HG03280 (cell line): ENCODE measurements around the gene PHF13.

Experiments
- ATAC-seq: cut with Tn5 transposase; IDR thresholded peaks from one replicate; pipeline ENCODE4 v1.9.1; 2021; ENCODE audit warnings: mild to moderate bottlenecking, moderate library complexity; ENCODE audit not compliant: unreplicated experiment

PHF13 gene

DNA sequence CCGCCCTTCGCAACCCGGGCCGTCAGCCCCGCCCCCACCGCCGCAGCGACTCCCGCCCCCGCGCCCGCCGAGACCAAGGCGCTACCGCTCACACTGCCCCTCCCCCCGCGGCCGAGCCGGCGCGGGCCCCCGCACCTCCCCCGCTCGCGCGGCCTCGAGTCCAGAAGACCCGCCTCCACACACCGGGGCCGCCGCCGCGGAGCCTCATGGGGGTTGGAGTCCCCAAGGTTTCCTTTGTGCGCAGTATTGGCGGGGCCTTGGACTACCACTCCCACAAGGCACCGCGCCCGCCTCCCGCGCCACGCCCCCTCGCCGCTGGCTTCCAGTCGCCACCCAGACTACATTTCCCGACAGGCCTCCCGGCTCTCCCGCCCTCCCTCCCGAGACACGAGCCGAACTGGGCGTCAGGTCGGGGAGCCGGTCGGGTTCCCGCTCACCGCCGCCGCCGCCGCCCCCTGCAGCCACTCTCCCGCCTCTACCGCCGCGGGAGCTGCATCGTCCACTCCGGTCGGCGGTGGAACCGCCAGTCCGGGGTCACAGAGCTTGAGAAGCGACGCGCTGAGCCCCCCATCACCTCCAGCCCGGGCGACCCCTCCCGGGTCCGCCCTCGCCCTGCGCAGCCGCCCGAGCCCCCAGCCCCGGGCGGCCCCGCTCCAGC is at the start of gene PHF13:
TSS of gene PHF13 (plus strand) at position 371 of the 658 bp plus-strand sequence. CDS start 336 bp downstream, outside the sequence.
- peak; percentile 91 for ATAC-seq

DNA sequence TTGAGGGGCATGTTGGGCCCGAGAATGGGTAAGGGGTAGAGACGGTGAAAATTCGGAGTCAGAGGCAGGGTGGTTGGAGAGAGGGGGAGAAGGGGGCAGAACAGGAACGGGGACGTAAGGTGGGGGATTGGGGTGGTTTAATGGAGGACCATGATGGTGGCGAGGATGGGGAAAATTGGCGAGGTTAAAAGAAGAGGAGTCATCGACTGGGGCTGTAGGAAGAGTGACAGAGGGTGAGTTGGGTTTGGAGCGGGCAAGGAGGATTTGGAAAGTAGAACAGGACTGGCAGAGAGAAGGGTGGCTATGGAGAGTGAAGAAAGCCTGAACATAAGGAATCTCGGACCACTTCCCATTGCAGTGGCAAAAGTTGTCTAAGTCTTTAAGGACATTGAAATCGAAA is 44.5 kb upstream of the PHF13 start:
- ATAC-seq: no peak

DNA sequence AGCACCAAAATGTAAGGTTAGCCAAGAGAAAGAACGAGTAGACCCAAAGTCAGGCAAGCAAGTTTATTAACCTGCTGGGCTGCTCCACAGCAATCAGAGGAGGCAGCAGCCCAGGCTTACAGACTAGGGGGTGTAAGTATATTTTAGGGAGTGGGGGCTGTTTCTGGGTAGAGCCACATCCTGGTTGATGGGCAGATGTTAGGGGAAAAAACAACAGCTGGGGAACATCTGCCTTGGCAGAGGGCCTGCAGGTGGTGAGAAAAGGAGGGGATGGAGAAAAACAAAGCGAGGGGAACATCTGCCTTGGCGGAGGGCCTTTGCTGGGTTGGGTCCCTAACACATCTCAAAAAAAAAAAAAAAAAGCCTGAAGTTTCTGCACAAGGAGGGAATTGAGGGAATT is 43.4 kb upstream of the PHF13 start:
- ATAC-seq: no peak

DNA sequence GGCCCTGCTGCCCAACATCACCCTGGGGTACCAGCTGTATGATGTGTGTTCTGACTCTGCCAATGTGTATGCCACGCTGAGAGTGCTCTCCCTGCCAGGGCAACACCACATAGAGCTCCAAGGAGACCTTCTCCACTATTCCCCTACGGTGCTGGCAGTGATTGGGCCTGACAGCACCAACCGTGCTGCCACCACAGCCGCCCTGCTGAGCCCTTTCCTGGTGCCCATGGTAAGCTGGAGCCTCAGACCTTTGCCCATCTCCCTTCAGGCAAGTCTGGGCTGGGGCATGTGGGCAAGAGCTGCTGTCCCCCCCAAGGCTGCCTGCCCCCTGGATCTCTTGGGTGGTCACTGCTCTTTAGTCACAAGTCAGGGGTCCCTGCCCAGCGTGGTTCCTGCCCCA is 42.5 kb upstream of the PHF13 start:
- ATAC-seq: no peak

DNA sequence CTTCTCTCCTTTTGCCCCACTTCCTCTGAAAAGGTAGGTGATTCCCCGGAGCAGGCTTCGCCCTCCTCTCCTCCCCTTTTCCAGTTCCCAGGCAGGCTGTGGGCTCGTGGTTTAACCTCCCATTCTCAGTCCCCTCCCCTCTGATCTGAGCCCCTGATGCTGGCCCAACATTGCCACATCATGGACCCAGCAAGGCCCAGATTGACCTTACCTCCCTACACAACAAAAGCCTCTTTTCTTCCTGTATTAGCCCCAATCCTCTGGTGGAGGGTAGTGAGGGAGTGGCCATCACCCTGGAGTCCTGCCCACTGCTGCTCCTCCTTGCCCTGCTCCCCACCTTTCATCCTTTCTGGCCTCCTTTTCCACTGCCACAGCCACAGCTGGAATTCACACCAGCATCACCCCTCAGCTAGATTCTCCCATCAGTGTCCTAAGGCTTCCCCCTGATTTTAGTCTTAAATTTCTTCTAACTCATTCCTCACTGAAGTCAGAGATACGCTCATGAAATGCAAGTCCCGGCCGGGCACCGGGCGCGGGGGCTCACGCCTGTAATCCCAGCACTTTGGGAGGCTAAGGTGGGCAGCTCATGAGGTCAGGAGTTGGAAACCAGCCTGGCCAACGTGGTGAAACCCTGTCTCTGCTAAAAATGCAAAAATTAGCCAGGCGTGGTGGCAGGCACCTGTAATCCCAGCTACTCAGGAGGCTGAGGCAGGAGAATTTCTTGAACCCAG is 40.7 kb upstream of the PHF13 start:
- no peak for ATAC-seq

DNA sequence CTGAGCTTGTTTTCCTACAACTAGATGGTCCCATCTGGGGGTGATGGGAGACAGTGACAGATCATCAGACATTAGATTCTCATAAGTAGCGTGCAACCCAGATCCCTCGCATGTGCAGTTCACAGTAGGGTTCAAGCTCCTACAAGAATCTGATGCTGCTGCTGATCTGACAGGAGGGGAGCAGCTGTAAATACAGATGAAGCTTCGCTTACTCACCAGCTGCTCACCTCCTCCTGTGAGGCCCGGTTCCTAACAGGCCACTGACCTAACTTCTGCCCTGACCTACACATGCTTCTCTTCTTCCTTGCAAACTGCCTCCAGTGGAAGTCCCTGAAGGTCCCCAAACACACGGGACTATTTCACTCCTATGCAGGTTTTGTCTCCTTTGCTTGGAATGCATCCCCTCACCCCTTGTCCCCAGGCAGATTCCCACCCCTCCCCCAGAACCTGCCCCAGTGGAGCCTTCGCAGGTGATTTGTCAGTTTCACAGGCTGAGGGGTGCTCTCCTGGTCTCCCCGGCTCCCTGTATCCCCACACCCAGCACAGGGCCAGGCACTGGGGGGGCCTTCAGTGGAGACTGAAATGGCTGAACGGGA is 39.4 kb upstream of the PHF13 start:
- no peak for ATAC-seq

DNA sequence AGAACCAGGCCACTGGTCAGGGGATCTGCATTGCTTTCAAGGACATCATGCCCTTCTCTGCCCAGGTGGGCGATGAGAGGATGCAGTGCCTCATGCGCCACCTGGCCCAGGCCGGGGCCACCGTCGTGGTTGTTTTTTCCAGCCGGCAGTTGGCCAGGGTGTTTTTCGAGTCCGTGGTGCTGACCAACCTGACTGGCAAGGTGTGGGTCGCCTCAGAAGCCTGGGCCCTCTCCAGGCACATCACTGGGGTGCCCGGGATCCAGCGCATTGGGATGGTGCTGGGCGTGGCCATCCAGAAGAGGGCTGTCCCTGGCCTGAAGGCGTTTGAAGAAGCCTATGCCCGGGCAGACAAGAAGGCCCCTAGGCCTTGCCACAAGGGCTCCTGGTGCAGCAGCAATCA is 38.7 kb upstream of the PHF13 start:
- ATAC-seq: no peak

DNA sequence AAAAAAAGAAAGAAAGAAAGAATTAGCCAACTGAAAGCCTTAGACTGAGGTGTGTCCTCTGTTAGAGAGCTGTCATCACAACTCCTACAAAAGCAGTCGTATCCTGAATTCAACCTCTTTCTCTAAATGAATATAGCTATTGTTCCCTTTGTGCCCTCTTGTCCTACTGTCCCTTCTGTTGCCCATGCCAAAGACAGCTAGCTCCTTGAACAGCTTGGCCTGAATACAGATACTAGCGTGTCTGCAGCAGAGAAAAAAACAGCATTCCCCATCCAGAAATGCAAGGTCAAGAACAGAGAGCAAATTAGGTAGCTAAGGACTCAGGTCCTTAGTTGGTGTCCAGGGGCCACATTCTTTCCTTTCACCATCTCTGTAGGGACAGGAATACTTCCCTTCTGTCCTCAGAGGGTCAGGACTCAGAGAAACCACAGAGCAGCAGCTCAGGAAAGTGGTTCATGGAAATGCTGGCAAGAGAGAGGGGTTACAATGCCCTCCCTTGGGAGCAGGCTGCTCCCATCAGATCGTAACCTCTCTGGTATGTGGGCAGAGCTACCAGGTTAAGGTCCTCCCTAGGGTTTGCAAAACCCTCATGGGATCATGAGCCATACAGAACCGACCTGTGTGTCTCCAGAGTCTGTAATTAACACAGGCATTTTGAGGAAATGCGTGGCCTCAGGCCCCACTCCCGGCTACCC is 35.6 kb upstream of the PHF13 start:
- no peak for ATAC-seq

DNA sequence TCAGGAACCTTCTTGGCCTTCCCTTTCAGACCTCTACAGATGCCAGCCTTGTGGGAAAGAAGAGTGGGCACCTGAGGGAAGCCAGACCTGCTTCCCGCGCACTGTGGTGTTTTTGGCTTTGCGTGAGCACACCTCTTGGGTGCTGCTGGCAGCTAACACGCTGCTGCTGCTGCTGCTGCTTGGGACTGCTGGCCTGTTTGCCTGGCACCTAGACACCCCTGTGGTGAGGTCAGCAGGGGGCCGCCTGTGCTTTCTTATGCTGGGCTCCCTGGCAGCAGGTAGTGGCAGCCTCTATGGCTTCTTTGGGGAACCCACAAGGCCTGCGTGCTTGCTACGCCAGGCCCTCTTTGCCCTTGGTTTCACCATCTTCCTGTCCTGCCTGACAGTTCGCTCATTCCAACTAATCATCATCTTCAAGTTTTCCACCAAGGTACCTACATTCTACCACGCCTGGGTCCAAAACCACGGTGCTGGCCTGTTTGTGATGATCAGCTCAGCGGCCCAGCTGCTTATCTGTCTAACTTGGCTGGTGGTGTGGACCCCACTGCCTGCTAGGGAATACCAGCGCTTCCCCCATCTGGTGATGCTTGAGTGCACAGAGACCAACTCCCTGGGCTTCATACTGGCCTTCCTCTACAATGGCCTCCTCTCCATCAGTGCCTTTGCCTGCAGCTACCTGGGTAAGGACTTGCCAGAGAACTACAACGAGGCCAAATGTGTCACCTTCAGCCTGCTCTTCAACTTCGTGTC is 34.7 kb upstream of the PHF13 start:
- ATAC-seq: no peak

DNA sequence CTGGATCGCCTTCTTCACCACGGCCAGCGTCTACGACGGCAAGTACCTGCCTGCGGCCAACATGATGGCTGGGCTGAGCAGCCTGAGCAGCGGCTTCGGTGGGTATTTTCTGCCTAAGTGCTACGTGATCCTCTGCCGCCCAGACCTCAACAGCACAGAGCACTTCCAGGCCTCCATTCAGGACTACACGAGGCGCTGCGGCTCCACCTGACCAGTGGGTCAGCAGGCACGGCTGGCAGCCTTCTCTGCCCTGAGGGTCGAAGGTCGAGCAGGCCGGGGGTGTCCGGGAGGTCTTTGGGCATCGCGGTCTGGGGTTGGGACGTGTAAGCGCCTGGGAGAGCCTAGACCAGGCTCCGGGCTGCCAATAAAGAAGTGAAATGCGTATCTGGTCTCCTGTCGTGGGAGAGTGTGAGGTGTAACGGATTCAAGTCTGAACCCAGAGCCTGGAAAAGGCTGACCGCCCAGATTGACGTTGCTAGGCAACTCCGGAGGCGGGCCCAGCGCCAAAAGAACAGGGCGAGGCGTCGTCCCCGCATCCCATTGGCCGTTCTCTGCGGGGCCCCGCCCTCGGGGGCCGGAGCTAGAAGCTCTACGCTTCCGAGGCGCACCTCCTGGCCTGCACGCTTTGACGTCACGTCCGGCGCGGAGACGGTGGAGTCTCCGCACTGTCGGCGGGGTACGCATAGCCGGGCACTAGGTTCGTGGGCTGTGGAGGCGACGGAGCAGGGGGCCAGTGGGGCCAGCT is 34.0 kb upstream of the PHF13 start, which contains the start of gene ZBTB48:
TSS of gene ZBTB48 (plus strand) at position 621 of the 745 bp plus-strand sequence. CDS start 616 bp downstream, outside the sequence.
- ATAC-seq: peak; percentile 98

DNA sequence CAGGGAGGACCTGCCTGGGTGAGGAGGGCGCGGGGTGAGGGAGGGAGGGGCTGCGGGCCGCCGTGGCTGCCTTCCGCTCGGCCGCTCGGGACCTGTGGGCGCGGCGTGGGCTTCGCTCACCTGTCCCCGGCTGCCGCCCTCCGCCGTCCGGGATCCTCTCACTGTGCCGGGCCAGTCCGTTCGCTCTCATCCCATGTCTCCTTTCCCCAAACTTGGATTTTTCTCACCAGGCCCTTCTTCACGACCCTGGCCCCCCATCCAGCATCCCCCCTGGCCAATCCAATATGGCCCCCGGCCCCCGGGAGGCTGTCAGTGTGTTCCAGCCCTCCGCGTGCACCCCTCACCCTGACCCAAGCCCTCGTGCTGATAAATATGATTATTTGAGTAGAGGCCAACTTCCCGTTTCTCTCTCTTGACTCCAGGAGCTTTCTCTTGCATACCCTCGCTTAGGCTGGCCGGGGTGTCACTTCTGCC is 33.4 kb upstream of the PHF13 start:
- ATAC-seq: peak; percentile 4

DNA sequence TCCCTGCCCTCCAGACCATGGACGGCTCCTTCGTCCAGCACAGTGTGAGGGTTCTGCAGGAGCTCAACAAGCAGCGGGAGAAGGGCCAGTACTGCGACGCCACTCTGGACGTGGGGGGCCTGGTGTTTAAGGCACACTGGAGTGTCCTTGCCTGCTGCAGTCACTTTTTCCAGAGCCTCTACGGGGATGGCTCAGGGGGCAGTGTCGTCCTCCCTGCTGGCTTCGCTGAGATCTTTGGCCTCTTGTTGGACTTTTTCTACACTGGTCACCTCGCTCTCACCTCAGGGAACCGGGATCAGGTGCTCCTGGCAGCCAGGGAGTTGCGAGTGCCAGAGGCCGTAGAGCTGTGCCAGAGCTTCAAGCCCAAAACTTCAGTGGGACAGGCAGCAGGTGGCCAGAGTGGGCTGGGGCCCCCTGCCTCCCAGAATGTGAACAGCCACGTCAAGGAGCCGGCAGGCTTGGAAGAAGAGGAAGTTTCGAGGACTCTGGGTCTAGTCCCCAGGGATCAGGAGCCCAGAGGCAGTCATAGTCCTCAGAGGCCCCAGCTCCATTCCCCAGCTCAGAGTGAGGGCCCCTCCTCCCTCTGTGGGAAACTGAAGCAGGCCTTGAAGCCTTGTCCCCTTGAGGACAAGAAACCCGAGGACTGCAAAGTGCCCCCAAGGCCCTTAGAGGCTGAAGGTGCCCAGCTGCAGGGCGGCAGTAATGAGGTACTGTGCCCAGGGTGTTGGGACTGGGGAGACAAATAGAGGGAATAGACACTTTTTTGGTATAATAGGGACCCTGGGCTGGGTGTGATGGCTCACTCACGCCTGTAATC is 32.7 kb upstream of the PHF13 start:
- no peak for ATAC-seq

DNA sequence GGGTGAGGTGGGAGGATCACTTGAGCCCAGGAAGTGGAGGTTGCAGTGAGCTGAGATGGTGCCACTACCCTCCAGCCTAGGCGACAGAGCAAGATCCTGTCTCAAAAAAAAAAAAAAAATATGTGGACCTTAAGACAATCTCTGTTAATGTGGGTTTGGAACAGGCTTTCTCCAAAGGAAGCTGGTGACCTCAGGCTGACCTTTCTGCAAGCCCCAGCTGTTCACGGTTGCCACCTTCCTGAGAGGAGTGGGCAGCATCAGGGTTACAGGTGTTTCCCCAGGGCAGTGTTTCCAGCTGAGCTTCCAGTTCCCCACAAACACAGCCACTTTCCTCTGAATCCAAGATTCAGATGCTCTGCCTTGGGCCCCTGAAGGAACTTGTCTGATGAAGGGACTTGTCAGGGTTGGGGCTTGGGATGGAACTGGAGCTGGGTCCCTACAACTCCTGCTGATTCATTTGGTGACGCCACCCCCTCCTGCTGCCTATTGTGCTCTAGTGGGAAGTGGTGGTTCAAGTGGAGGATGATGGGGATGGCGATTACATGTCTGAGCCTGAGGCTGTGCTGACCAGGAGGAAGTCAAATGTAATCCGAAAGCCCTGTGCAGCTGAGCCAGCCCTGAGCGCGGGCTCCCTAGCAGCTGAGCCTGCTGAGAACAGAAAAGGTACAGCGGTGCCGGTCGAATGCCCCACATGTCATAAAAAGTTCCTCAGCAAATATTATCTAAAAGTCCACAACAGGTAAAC is 31.8 kb upstream of the PHF13 start:
- no peak for ATAC-seq

DNA sequence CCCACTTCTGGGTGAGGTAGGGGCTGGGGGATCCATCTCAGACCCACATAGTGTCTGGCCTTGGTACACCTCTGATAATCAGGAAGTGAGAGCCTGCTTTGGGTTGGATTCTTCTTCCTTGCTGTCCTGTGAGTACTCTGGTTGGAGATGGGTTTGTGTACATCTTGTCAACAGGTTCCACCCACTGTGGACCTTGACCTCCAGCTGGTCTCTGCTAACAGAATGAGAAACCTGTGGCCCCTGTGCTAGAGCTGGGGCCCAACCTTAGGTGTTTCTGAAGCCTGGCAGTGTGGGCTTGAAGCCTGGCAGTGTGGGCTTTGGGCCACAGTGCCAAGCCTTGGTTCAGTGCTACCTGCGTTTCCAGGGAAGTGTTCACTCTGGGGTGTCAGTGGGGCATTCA is 31.2 kb upstream of the PHF13 start:
- no peak for ATAC-seq

DNA sequence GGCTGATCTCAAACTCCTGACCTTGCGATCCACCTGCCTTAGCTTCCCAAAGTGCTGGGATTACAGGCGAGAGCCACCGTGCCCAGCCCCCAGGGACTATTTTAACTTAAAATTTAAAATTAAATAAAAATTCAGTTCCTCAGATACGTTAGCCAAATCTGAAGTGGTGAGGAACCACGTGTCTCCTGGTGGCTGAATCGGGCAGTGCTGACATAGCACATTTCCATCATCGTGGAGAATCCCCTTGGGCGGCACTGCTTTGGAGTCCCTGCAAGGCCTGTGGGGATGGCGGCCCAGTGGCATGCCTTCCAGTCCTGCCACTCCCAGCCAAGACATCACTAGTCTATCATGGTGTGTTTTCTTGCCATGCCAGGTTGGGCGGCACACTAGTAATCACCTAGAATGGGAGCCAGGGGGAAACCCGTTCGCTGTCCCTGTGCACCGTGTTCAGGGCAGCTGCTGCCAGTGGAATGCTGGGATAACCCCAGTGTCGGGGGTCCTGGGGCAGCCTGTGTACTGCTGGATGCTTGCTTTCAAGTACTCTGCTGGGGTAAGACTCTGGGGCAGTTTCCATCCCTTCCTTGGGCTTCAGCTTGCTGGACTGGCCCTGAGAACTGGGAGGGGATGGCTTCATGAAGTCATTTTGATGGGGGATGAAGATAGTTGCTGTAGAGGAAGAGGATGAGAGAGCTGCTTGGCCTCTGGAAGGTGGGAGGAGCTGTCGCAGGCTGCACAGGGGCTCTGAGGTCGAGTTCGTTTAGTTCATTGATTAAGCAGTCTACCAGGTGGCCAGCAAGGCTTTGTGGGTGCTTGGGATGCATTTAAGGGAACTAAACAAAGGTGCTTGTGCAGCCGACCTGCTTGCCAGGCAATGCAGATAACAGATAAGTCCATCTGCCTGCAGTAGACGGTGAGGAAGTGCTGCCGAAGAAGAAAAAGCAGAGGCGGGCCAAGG is 29.1 kb upstream of the PHF13 start:
- ATAC-seq: no peak

DNA sequence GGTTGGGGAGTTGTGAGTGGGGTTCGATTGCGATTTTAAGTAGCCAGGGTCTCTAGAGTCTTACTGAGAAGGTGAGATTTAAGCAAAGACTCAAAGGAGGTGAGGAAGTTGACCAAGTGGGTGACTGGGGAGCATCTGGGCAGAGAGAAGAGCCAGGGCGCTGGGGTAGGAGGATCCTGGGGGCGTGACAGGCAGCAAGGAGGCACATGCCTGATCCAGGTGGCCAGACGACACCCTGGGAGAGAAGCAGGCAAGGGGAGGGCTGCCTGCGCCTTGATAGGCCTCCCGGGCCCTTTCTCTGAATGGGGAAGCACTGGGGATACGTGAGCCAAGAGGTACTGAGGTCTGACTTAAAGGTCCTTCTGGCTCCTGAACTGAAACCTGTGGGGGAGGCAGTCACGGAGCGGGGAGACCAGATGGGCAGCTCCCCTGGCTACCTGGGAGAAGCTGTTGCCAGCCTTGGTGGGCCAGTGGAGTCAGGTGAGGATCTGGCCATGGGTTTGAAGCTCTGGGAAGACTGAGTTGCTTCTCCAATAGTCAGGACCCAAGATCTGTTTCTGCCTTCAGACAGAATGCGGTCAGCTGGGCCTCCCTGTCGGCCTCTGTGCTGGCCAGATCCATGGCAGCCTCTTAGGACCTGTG is 28.3 kb upstream of the PHF13 start:
- ATAC-seq: no peak

DNA sequence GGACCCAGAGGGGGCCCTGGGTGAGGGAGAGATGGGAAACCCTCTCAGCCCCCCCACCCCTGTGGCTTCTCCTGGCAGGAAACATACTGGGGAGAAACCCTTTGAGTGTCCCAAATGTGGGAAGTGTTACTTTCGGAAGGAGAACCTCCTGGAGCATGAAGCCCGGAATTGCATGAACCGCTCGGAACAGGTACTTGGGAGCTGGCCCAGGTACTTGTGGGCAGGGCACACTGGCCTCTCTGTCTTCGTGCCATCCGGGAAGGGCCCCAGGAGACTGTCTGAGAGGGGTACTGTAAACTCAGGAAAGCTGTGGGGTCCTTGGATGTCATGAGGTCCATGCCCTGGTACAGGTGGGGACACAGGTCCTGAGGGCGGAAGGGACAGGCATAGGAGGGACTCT is 27.7 kb upstream of the PHF13 start:
- ATAC-seq: no peak
